BJ (cell line): ENCODE measurements around the gene ACAT1. TPM values are rescaled to one million over a fixed set of nuclear protein-coding genes. Genes with fewer than 3 reads are reported as not detected.
"Not testable (repeated sequence)": the region's sequence is repeated elsewhere in the genome, so short reads cannot be mapped to it uniquely, and the experiment has no call there.

Experiments
- CTCF ChIA-PET: fragments of 350-600 bp; formaldehyde crosslinking; extraction: SDS; loops from one replicate; lab custom pipeline; 2021; ENCODE audit warnings: antibody characterized with exemption, inconsistent platforms; lab: Yijun Ruan, JAX
- POLR2A ChIA-PET: fragments of 300-600 bp; sonication (Branson Sonifier 250); formaldehyde crosslinking; extraction: SDS; loops from one replicate; lab custom pipeline; 2021; ENCODE audit warnings: antibody characterized with exemption; lab: Charles Lee
- DNase-seq: peaks from one replicate; pipeline ENCODE4 v3.0.0-alpha.2; 2011; ENCODE audit warnings: low read depth
- H3K27me3 ChIP-seq: 2 replicates; pipeline ENCODE4 v1.6.0; 2011; ENCODE audit warnings: low read length; ENCODE audit not compliant: control insufficient read depth, insufficient read depth
- H3K36me3 ChIP-seq: 2 replicates; pipeline ENCODE4 v1.5.1; 2011; ENCODE audit warnings: low read length; ENCODE audit not compliant: control insufficient read depth, insufficient read depth
- H3K4me3 ChIP-seq: 2 replicates; pipeline ENCODE4 v1.5.1; 2011; ENCODE audit warnings: low read depth, mild to moderate bottlenecking, control low read depth, low read length
- CTCF ChIP-seq: IDR thresholded peaks from 2 replicates; pipeline ENCODE4 v1.5.1; 2011; ENCODE audit warnings: low read depth, mild to moderate bottlenecking, control low read depth, inconsistent platforms, low read length, moderate library complexity; ENCODE audit not compliant: insufficient read depth
- polyA plus RNA-seq: library from polyadenylated mRNA; depleted of rRNA; stranded (reverse); fragments of >200 nt; gene quantifications from 2 replicates; pipeline ENCODE4 v1.2.3, GENCODE V29; 2011

ACAT1 gene
- polyA plus RNA-seq, 1 experiment, result 43.4 TPM

DNA sequence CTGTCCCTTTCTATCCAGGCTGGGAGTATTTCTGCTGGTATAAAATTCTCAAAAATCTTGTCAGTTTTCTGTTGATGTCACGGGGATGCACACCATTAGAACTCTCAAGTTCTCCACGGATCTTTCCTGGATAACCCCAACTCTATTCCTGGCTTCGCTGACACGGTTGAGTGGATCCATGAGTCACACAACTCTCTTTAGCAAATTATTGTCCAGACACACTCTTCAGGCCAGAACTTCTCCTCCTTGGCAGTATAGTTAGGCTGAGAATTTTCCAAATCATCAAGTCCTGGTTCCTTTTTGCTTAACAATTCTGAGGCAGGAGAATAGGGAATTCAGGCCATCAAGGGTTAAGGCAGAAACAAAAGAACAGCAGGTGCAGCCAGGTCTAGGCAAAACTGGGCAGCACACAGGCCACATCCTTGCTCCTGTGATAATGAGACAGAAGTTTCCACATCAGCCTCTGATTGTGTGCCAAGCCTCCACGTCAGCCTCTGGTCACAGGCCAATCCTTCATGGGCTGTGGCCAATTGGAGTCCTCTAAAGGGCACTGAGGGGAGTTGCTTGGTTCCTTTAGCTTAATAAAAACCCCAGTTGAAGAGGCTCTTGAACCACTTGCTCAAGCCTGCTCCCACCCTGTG is 5.7 kb upstream of the ACAT1 start:
- Histone ChIP-seq H3K27me3 (no peaks in the 10 kb centered on the region), H3K36me3 (no peaks in the 10 kb centered on the region), H3K4me3 (no peak overlapping the region)
- peak; percentile 47 for DNase-seq
- ChIA-PET CTCF (interaction anchor here (1.0 kb wide), 1 partner anchor 79 kb away, joined by 3 read pairs; no protein-coding TSS in a partner anchor), POLR2A (no interaction called here)
- no peak for TF ChIP-seq CTCF

DNA sequence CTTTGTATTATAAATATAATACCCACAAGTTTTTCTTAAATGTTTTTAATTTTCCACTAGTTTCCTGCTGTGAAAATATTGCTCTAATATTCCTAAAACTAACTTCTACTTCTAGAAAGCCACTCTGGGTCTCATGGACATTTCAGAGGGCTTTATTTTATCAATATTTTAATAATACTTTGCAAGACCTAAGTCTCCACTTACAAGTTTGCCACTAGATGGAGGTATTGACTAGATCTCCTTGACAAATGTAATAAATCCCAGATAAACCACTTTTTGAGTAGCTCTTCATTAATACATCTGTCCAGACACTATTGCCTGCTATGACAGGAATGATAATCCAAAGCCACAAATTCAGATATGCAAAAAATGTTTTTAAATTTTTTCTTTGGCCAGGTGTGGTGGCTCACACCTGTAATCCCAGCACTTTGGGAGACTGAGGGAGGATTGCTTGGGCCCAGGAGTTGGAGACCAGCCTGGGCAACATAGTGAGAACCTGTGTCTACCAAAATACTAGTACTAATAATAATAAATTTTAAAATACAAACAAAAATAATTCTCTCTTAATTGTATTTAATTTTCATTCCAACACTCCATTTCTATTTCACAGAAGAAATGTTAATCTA is 3.5 kb upstream of the ACAT1 start:
- H3K36me3 ChIP-seq, result no peaks in the 10 kb centered on the region
- no peaks in the 10 kb centered on the region for H3K27me3 ChIP-seq
- H3K4me3 ChIP-seq, result no peak overlapping the region
- peak; percentile 54 for TF ChIP-seq CTCF
- CTCF ChIA-PET, result interaction anchor here (0.6 to 2.5 kb wide), 13 partner anchors 21 to 543 kb away, joined by 3 to 15 read pairs (median 3); partner anchors contain the start of gene CUL5
- no peak for DNase-seq
- POLR2A ChIA-PET, result no interaction called here

DNA sequence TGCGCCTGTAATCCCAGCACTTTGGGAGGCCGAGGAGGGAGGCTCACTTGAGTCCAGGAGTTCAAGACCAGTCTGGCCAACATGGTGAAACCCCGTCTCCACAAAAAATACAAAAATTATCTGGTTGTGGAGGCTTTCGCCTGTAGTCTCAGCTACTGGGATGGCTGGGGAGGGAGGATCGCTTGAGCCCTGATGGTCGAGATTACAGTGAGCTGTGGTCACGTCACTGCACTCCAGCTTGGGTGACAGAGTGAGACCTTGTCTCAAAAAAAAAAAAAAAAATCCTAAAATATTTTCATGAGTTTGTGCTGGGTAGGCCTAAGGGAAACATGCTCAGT is 462 bp upstream of the ACAT1 start:
- POLR2A ChIA-PET, H3K36me3 ChIP-seq, DNase-seq, H3K27me3 ChIP-seq: not testable (repeated sequence)
- H3K4me3 ChIP-seq, result peak overlapping the region; percentile 54
- CTCF ChIA-PET, result interaction anchor here (0.7 kb wide), 2 partner anchors 106 to 230 kb away, joined by 4 read pairs; no protein-coding TSS in a partner anchor

- ChIA-PET POLR2A (no interaction called here), CTCF (interaction anchor here (0.7 kb wide), 1 partner anchor 526 kb away, joined by 3 read pairs; no protein-coding TSS in a partner anchor)
- Histone ChIP-seq H3K36me3 (no peaks in the 10 kb centered on the region), H3K27me3 (no peaks in the 10 kb centered on the region), H3K4me3 (peak overlapping the region; percentile 54)
- TF ChIP-seq CTCF, result no peak
- DNase-seq, result no peak
These were observed 830 bp downstream of the ACAT1 start for GRCh38 chr11:108122166-108122628.

GRCh38 chr11:108125096-108125495 is 3.7 kb downstream of the ACAT1 start:
- ChIA-PET CTCF (interaction anchor here (0.6 kb wide), 1 partner anchor 96 kb away, joined by 3 read pairs; no protein-coding TSS in a partner anchor), POLR2A (no interaction called here)
- Histone ChIP-seq H3K27me3 (no peaks in the 10 kb centered on the region), H3K4me3 (no peak overlapping the region), H3K36me3 (no peaks in the 10 kb centered on the region)
- no peak for DNase-seq
- no peak for TF ChIP-seq CTCF
